ENCODE results near the gene USP9Y. TPM values are rescaled to one million over a fixed set of nuclear protein-coding genes. Genes with fewer than 3 reads are reported as not detected.

USP9Y gene
- total and polyA plus RNA-seq, 2 donors (not counting 1 experiment from before 2014, with no cell fraction given): 42.1 TPM; not detected in 1

- no peak overlapping the region for H3K27ac Mint-ChIP-seq
- no peaks in the 10 kb centered on the region for H3K9me3 Mint-ChIP-seq (ENCODE audit: insufficient read depth)
- Histone ChIP-seq H3K9ac (ENCODE audit: low read length) (no peak overlapping the region), H3K4me1 (ENCODE audit: control insufficient read depth in 2 of 2, insufficient read depth in 2 of 2, low read length in 2 of 2) (no peaks in the 10 kb centered on the region), H3K4me2 (replicated peaks; ENCODE audit: low read depth, low read length, poor library complexity, severe bottlenecking) (no peak overlapping the region), H3K9me3 (ENCODE audit: control extremely low read depth in 1 of 3, control insufficient read depth in 2 of 3, insufficient read depth in 1 of 3, low read length in 2 of 3) (no peaks in the 10 kb centered on the region), H3K27me3 (replicated peaks in 1 of 4; ENCODE audit: control extremely low read depth in 1 of 4, control insufficient read depth in 3 of 4, insufficient read depth in 4 of 4, low read length in 3 of 4) (no peaks in the 10 kb centered on the region), H2AFZ (ENCODE audit: insufficient read depth, low read depth, low read length, poor library complexity, severe bottlenecking) (no peak overlapping the region), H3K36me3 (replicated peaks in 1 of 2; ENCODE audit: control extremely low read depth in 1 of 2, control insufficient read depth in 1 of 2, extremely low read depth in 1 of 2, insufficient read depth in 2 of 2, low read length in 1 of 2) (peaks cover 0 to 19% of the 10 kb centered on the region in 2 experiments), H4K20me1 (ENCODE audit: control insufficient read depth, insufficient read depth, low read length, poor library complexity, severe bottlenecking) (no peaks in the 10 kb centered on the region), H3K4me3 (ENCODE audit: control extremely low read depth in 1 of 5, extremely low read depth in 1 of 5, insufficient read depth in 1 of 5, low read depth in 2 of 5, low read length in 4 of 5) (no peak overlapping the region), H3K27ac (ENCODE audit: low read length in 2 of 2) (no peak overlapping the region), H3K79me2 (ENCODE audit: control insufficient read depth, insufficient read depth, low read length) (no peaks in the 10 kb centered on the region)
- H3K4me1 Mint-ChIP-seq: no peaks in the 10 kb centered on the region
- ATAC-seq (ENCODE audit: low read depth): no peak
- no peaks in the 10 kb centered on the region for H3K27me3 Mint-ChIP-seq
- POLR2A ChIA-PET: no interaction called here
- WGBS (ENCODE audit: insufficient coverage): no CpG with 5 or more reads among the region's 4 CpGs
- TF ChIP-seq EZH2 (IDR thresholded peaks at IDR 0.05; ENCODE audit: borderline replicate concordance, insufficient read depth, low read depth, low read length, poor library complexity, severe bottlenecking) (no peak), CTCF (IDR thresholded peaks at IDR 0.05) (no peak)
- no peak overlapping the region for H3K4me3 Mint-ChIP-seq
- intact Hi-C loops (cut with micrococcal nuclease): no loop called here
- no peak for DNase-seq
- CTCF ChIA-PET: no interaction called here
These were observed 64.9 kb downstream of the USP9Y start for GRCh38 chrY:12765976-12766375.

GRCh38 chrY:12784521-12784920 is 83.5 kb downstream of the USP9Y start:
- intact Hi-C loops (cut with micrococcal nuclease): no loop called here
- Histone ChIP-seq H3K4me2 (replicated peaks; ENCODE audit: low read depth, low read length, poor library complexity, severe bottlenecking) (no peak overlapping the region), H3K9me3 (ENCODE audit: control extremely low read depth in 1 of 3, control insufficient read depth in 2 of 3, insufficient read depth in 1 of 3, low read length in 2 of 3) (no peaks in the 10 kb centered on the region), H3K27ac (ENCODE audit: low read length in 2 of 2) (no peak overlapping the region), H3K9ac (ENCODE audit: low read length) (no peak overlapping the region), H3K27me3 (replicated peaks in 1 of 4; ENCODE audit: control extremely low read depth in 1 of 4, control insufficient read depth in 3 of 4, insufficient read depth in 4 of 4, low read length in 3 of 4) (no peaks in the 10 kb centered on the region), H3K4me3 (ENCODE audit: control extremely low read depth in 1 of 5, extremely low read depth in 1 of 5, insufficient read depth in 1 of 5, low read depth in 2 of 5, low read length in 4 of 5) (no peak overlapping the region), H2AFZ (ENCODE audit: insufficient read depth, low read depth, low read length, poor library complexity, severe bottlenecking) (no peak overlapping the region), H3K79me2 (ENCODE audit: control insufficient read depth, insufficient read depth, low read length) (no peaks in the 10 kb centered on the region), H4K20me1 (ENCODE audit: control insufficient read depth, insufficient read depth, low read length, poor library complexity, severe bottlenecking) (no peaks in the 10 kb centered on the region), H3K4me1 (ENCODE audit: control insufficient read depth in 2 of 2, insufficient read depth in 2 of 2, low read length in 2 of 2) (no peaks in the 10 kb centered on the region), H3K36me3 (replicated peaks in 1 of 2; ENCODE audit: control extremely low read depth in 1 of 2, control insufficient read depth in 1 of 2, extremely low read depth in 1 of 2, insufficient read depth in 2 of 2, low read length in 1 of 2) (peaks cover 0 to 19% of the 10 kb centered on the region in 2 experiments)
- Mint-ChIP-seq H3K27me3 (no peaks in the 10 kb centered on the region), H3K4me1 (no peaks in the 10 kb centered on the region), H3K4me3 (no peak overlapping the region), H3K9me3 (ENCODE audit: insufficient read depth) (no peaks in the 10 kb centered on the region), H3K27ac (no peak overlapping the region)
- no CpG with 5 or more reads among the region's 3 CpGs for WGBS (ENCODE audit: insufficient coverage)
- TF ChIP-seq CTCF (IDR thresholded peaks at IDR 0.05) (no peak), EZH2 (IDR thresholded peaks at IDR 0.05; ENCODE audit: borderline replicate concordance, insufficient read depth, low read depth, low read length, poor library complexity, severe bottlenecking) (no peak)
- ATAC-seq (ENCODE audit: low read depth): no peak
- ChIA-PET CTCF (no interaction called here), POLR2A (no interaction called here)
- no peak for DNase-seq
